K562 (cell line): ENCODE results near the gene APOM. TPM values are rescaled to one million over a fixed set of nuclear protein-coding genes. Genes with fewer than 3 reads are reported as not detected.

Experiments used
- BDP1 ChIP-seq: IDR thresholded peaks from 3 replicates; pipeline ENCODE4 v1.6.1; 2011; ENCODE audit not compliant: insufficient read length, insufficient read depth
- CHD1 ChIP-seq: fragments of 200-600 bp; sonication (generic); IDR thresholded peaks from one replicate; pipeline ENCODE4 v1.6.1; 2012; ENCODE audit warnings: mild to moderate bottlenecking, moderate library complexity, low read length, inconsistent platforms
- ETS2 ChIP-seq: IDR thresholded peaks from 2 replicates; pipeline ENCODE4 v1.6.1; 2016; ENCODE audit warnings: borderline replicate concordance, missing genetic modification characterization, mild to moderate bottlenecking, moderate library complexity, missing compliant biosample characterization; ENCODE audit not compliant: poor library complexity, severe bottlenecking
- HLTF ChIP-seq: fragments of 450-650 bp; IDR thresholded peaks from 2 replicates; pipeline ENCODE4 v1.6.1; 2016
- KAT7 ChIP-seq: sonication (generic); formaldehyde crosslinking; IDR thresholded peaks from 2 replicates; pipeline ENCODE4 v1.8.0; 2022; ENCODE audit warnings: missing genetic modification reagents, mild to moderate bottlenecking, borderline replicate concordance
- NR2C1 ChIP-seq, 2 experiments: fragments of 450-650 bp; IDR thresholded peaks; 2 replicates each; pipeline ENCODE4 v1.6.1; 2017; ENCODE audit warnings: mild to moderate bottlenecking in 2 of 2, antibody characterized with exemption in 1 of 2, inconsistent platforms in 1 of 2, missing compliant biosample characterization in 1 of 2, missing genetic modification characterization in 1 of 2
- PHF21A ChIP-seq: fragments of 450-650 bp; IDR thresholded peaks from 2 replicates; pipeline ENCODE4 v1.6.1; 2017; ENCODE audit warnings: low read depth, borderline replicate concordance
- POLR3G ChIP-seq: IDR thresholded peaks from 2 replicates; pipeline ENCODE4 v1.6.1; 2011; ENCODE audit not compliant: insufficient read length, insufficient replicate concordance; ENCODE audit errors: extremely low read depth
- SAFB2 ChIP-seq: fragments of 200-400 bp; formaldehyde crosslinking; IDR thresholded peaks from 2 replicates; pipeline ENCODE4 v1.6.1; 2018; ENCODE audit warnings: borderline replicate concordance, low read length, low read depth, moderate library complexity; ENCODE audit not compliant: severe bottlenecking
- TAL1 ChIP-seq: fragments of 450-650 bp; IDR thresholded peaks from 2 replicates; pipeline ENCODE4 v1.6.1; 2016; ENCODE audit warnings: mild to moderate bottlenecking
- ZEB2 ChIP-seq: fragments of 450-650 bp; IDR thresholded peaks from 2 replicates; pipeline ENCODE4 v1.6.1; 2016
- ZNF12 ChIP-seq: sonication (generic); formaldehyde crosslinking; IDR thresholded peaks from 2 replicates; pipeline ENCODE4 v1.4.0; 2020; ENCODE audit warnings: mild to moderate bottlenecking, missing genetic modification reagents
- ZNF133 ChIP-seq: fragments of 250-450 bp; sonication (Bioruptor Pico); IDR thresholded peaks from 2 replicates; pipeline ENCODE4 v1.4.0; 2020; ENCODE audit warnings: mild to moderate bottlenecking
- ZNF551 ChIP-seq: fragments of 250-450 bp; sonication (Bioruptor Pico); IDR thresholded peaks from 2 replicates; pipeline ENCODE4 v1.5.0; 2021; ENCODE audit warnings: mild to moderate bottlenecking, moderate library complexity
- ZNF780A ChIP-seq: fragments of 250-450 bp; sonication (Bioruptor Pico); IDR thresholded peaks from 2 replicates; pipeline ENCODE4 v1.5.0; 2021; ENCODE audit warnings: mild to moderate bottlenecking
- polyA plus RNA-seq, 8 experiments: library from polyadenylated mRNA; depleted of rRNA in 4 of 8; stranded (reverse) in 5 of 8; unstranded in 3 of 8; fragments of >200 nt; fragmentation: Nextera tagmentation in 2 of 8; fragmentation: Illumina TruSeq in 1 of 8; extraction: Ambion mirVana in 2 of 8; extraction: Trizol in 1 of 8; gene quantifications; 2 replicates each; pipeline versions ENCODE4 v1.2.1 to v1.2.3, GENCODE V29; 2011 to 2014; ENCODE audit warnings: inconsistent platforms in 1 of 8, missing spikeins in 1 of 8
- total RNA-seq, 7 experiments: library from RNA; depleted of rRNA in 6 of 7; stranded (reverse); fragments of >200 nt in 6 of 7; fragmentation: Illumina TruSeq in 2 of 7; extraction: Trizol in 2 of 7; gene quantifications; 2 replicates each; pipeline versions ENCODE4 v1.2.1 to v1.2.3, GENCODE V29; 2011 to 2021; ENCODE audit warnings: low replicate concordance in 1 of 7
- TF ChIP-seq, protein P1 (sequence below): fragments of 450-650 bp; IDR thresholded peaks from 2 replicates; pipeline ENCODE4 v1.7.1; 2018; ENCODE audit warnings: mild to moderate bottlenecking, low read depth; ENCODE audit not compliant: partially characterized antibody
- TF ChIP-seq, protein P2 (sequence below): fragments of 450-650 bp; IDR thresholded peaks from 2 replicates; pipeline ENCODE4 v1.6.1; 2014; ENCODE audit warnings: low read depth, mild to moderate bottlenecking, moderate library complexity, borderline replicate concordance
- TF ChIP-seq, protein P3 (sequence below): sonication (generic); formaldehyde crosslinking; IDR thresholded peaks from 2 replicates; pipeline ENCODE4 v1.8.0; 2023; ENCODE audit warnings: mild to moderate bottlenecking, missing genetic modification reagents

The APOM gene
- total and polyA plus RNA-seq, 9 of the 15 experiments (the other 6 are each of a cell fraction or from before 2014, with no cell fraction given): 5.7 to 24.3 (median 10.4) TPM

GRCh38 chr6:31619805-31620585 lies 35.7 kb upstream of the APOM start (continued):
- TF ChIP-seq, protein P1, sequence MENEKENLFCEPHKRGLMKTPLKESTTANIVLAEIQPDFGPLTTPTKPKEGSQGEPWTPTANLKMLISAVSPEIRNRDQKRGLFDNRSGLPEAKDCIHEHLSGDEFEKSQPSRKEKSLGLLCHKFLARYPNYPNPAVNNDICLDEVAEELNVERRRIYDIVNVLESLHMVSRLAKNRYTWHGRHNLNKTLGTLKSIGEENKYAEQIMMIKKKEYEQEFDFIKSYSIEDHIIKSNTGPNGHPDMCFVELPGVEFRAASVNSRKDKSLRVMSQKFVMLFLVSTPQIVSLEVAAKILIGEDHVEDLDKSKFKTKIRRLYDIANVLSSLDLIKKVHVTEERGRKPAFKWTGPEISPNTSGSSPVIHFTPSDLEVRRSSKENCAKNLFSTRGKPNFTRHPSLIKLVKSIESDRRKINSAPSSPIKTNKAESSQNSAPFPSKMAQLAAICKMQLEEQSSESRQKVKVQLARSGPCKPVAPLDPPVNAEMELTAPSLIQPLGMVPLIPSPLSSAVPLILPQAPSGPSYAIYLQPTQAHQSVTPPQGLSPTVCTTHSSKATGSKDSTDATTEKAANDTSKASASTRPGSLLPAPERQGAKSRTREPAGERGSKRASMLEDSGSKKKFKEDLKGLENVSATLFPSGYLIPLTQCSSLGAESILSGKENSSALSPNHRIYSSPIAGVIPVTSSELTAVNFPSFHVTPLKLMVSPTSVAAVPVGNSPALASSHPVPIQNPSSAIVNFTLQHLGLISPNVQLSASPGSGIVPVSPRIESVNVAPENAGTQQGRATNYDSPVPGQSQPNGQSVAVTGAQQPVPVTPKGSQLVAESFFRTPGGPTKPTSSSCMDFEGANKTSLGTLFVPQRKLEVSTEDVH: peak; percentile 83
- TF ChIP-seq ZNF780A (CRISPR knock-in tag) (no peak), SAFB2 (no peak), ETS2 (tag) (no peak), CHD1 (peak; percentile 83), TAL1 (peak; percentile 24; the same call in 1 of the 2 replicates), ZNF133 (CRISPR knock-in tag) (peak; percentile 62; the same call in 1 of the 2 replicates), PHF21A (no peak; the same call in 1 of the 2 replicates), NR2C1 (IDR thresholded peaks at IDR 0.05) (no peak), NR2C1 (tag; IDR thresholded peaks at IDR 0.05) (no peak), HLTF (peak; percentile 90; the same call in 1 of the 2 replicates), POLR3G (no peak), ZNF551 (no peak), KAT7 (CRISPR knock-in tag) (no peak), ZNF12 (CRISPR knock-in tag) (no peak; the same call in 1 of the 2 replicates), ZEB2 (no peak), BDP1 (no peak)
- TF ChIP-seq, protein P2, sequence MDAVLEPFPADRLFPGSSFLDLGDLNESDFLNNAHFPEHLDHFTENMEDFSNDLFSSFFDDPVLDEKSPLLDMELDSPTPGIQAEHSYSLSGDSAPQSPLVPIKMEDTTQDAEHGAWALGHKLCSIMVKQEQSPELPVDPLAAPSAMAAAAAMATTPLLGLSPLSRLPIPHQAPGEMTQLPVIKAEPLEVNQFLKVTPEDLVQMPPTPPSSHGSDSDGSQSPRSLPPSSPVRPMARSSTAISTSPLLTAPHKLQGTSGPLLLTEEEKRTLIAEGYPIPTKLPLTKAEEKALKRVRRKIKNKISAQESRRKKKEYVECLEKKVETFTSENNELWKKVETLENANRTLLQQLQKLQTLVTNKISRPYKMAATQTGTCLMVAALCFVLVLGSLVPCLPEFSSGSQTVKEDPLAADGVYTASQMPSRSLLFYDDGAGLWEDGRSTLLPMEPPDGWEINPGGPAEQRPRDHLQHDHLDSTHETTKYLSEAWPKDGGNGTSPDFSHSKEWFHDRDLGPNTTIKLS: peak; percentile 62; the same call in 1 of the 2 replicates
- TF ChIP-seq, protein P3, sequence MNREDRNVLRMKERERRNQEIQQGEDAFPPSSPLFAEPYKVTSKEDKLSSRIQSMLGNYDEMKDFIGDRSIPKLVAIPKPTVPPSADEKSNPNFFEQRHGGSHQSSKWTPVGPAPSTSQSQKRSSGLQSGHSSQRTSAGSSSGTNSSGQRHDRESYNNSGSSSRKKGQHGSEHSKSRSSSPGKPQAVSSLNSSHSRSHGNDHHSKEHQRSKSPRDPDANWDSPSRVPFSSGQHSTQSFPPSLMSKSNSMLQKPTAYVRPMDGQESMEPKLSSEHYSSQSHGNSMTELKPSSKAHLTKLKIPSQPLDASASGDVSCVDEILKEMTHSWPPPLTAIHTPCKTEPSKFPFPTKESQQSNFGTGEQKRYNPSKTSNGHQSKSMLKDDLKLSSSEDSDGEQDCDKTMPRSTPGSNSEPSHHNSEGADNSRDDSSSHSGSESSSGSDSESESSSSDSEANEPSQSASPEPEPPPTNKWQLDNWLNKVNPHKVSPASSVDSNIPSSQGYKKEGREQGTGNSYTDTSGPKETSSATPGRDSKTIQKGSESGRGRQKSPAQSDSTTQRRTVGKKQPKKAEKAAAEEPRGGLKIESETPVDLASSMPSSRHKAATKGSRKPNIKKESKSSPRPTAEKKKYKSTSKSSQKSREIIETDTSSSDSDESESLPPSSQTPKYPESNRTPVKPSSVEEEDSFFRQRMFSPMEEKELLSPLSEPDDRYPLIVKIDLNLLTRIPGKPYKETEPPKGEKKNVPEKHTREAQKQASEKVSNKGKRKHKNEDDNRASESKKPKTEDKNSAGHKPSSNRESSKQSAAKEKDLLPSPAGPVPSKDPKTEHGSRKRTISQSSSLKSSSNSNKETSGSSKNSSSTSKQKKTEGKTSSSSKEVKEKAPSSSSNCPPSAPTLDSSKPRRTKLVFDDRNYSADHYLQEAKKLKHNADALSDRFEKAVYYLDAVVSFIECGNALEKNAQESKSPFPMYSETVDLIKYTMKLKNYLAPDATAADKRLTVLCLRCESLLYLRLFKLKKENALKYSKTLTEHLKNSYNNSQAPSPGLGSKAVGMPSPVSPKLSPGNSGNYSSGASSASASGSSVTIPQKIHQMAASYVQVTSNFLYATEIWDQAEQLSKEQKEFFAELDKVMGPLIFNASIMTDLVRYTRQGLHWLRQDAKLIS (CRISPR knock-in tag): no peak
